ENCODE results near the gene MED23.

MED23 gene

DNA sequence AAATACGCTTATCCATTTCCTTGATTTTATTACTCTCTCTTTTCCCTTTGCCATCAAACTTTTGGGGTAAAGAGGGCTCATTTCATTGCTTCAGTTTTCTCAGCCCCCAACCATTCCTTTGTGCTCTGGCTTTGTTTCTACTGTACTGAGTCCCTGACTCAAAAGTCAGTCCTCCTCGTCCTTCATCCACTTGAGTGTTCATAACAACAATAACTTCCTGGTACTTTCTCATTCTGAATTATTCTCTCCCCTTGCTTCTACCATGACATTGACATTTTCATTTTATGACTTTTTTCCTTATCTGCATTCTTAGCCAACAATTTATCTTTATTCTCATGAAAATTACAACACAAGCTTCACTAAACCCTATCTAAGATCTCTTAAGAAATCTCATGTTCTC, 10.0 kb upstream of the MED23 start:
- DNase-seq: no peak

DNA sequence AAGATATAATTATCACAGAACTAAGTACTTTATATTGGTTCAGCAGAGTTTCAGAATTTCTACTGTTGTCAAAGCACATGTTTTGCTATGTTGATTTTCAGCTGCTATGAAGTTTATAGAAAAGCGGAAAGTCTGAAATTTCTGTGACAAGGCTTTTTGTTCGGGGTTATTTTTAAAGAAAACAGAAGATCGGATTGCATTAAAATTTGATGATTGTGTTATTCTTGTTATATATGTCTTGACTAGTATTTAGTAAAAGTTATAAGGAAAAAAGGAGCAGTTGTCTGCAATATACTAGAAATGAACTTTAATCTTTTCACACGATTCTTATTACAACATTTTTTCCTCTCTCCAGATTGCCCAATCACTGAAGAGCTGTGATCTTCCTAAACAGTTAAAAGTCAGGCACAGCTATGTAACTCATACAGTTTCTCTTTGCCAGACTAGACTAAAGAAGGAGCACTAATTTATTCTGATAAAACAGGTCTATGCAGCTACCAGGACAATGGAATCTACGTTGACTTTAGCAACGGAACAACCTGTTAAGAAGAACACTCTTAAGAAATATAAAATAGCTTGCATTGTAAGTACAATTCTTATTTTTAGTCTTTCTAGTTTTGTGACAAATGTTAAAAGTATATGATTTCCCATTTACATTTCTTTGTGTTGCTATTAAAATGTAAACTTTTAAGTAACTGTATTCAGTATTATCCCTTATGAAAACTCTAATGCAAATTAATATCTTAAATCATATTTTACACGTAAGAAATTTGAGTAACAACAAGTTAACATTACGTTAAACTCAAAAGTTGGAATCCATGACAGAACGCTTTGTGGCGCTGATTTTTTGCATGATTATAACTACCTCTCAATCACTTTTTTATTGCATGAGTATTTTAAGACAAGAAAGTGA, 9.1 kb upstream of the MED23 start, which contains the start of gene ENPP3:
ENPP3 (plus strand) TSS at position 423 of the 913 bp plus-strand sequence; CDS start at position 506, 83 bp downstream.
- no peak for DNase-seq

DNA sequence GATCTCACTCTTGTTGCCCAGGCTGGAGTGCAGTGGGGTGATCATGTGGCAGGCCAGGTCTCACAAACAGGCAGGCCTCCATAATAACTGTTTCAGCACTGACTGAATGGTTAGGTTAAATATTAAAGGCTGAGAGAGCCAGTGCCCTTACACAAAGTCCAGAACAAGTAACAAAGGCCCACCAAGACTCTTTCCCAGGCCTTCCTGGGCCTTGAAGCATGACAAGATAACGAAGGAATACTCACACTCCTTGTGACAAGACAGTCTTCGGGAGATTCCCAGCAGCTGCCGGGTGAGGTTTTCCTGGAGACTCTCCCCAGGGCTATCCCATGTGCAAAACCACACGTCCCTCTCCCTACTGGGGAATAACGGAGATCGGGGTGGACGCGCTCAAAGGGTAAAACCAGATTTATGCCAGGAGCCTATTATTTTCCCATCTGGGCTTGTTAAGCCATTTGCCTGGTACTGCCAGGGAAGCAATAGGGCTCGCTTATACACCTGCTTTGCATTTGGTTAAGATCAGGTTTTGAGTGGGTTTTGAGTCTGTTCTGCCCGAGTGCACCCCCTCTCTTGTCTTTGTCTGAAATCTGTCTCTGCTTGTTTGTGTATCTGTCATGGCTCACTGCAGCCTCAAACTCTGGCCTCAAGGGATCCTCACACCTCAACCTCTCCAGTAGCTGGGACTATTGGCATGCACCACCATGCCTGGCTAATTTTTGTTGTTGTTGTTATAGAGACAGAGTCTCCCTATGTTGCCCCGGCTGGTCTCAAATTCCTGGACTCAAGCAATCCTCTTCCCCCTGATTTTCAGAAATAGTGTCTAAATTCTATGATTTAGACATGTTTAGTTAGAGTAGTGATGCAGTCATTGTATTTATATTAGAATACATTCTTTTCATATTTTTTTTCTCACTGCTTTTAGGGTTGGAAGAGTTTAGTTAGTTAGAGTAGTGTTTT, 7.6 kb upstream of the MED23 start:
- DNase-seq: no peak

DNA sequence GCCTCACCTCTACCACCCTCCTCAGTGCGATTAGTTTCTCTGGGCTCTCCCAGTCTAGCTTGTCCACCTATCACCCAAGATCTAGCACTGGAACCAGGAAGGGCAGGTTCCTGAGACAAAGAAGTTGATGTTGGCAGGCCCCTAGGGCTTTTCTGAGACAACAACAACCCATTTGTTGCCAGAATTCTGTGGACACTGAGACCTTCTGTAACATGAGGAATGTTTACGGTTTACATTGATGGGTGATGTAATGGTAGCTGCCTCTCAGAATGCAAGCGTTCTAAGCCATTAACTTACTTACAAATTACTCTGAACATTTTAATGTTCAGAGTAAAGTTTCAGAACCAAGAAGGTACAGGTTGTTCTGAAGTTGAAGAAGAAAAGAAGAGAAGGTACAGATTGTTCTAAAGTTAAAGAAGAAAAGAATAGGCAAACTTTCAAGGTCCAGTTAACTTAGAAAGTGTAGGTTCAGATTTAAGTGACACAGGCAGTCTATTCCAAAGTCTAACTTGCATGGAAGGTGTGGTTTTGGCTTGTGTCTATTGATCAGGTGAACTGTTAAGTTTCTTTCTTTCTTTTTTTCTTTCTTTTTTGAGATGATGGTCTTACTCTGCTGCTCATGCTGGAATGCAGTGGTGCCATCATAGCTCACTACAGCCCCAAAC, 3.7 kb upstream of the MED23 start:
- no peak for DNase-seq

DNA sequence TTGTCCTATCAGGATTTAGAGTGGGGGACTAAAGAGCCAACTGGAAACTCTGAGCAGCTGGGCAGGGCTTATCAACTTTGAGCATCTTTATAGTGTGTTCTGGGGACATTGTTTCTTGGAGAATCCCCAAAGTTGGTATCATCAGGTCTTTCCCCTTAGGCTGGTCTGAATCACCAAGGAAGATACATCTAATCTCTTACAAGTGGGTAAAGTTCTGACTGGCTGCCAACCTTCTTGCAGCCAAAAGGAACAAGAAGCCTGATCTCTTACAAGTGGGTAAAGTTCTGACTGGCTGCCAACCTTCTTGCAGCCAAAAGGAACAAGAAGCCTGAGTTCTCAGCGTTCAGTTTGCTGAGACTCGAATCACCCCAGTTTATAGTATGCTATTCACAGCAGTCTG, 1.6 kb upstream of the MED23 start:
- no peak for DNase-seq

DNA sequence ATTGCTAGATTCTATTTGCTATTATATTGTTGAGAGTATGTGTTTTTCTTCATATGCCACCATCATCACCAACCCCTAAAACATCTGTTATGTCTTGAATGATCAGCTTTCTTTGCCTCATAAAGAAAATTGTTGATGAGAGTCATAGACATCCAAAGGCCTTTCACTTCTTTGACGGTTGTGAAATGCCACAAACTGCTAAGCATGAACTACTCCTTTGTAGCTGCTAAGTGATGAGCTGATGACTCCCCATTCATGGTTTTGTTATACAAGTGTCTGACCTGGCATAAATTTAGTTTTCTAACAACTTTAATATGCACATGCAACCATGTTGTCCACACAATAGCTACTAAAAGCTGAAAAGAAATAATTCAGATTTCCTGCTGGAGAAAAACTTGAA, 684 bp upstream of the MED23 start:
- DNase-seq: no peak

DNA sequence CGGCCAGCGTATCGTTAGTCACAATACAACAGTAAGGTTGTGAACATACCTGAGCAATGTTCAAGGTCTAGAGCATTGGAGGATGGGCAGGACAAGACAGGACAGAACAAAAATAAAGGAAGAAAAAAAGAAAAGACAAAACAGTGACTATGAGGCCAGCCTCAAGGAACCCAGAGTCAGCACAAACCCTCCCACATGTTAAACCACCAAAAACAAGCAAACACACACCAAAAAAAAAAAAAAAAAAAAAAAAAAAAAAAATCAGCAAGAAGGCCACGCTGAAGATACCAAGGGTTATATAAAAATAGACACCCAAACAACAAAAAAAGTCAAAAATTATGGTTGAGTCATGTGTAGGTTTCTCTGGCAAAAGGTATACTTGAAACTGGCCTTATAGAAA, 12.8 kb downstream of the MED23 start:
- DNase-seq: no peak

DNA sequence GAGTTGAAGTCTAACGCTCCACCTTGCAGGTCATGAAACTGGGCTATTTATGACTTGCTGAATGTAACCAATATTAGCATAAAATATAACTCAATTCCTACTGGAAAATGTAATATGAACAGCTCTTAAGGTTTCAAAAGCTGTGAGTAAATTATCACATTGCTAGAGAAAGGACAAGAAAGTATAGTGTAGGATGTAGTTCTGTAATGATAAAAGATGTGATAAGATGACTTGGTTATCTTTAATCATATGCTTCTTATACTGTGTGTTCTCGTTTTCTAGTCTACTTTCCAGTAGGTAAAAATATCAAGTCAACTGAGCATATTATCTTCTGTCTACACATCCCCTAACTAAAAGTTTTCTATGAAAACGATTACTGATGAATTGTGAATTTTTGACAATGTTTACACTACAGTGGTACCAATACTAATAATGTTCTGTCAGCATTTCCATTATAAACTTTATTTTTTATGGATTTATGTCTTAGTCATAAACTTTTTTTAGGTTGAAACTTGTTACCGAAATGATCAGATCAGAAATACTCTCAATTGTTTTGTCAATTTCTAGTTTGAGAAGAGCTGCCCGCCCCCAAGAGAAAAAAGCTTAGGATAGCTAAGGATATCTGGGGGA, 14.6 kb downstream of the MED23 start:
- DNase-seq: no peak

DNA sequence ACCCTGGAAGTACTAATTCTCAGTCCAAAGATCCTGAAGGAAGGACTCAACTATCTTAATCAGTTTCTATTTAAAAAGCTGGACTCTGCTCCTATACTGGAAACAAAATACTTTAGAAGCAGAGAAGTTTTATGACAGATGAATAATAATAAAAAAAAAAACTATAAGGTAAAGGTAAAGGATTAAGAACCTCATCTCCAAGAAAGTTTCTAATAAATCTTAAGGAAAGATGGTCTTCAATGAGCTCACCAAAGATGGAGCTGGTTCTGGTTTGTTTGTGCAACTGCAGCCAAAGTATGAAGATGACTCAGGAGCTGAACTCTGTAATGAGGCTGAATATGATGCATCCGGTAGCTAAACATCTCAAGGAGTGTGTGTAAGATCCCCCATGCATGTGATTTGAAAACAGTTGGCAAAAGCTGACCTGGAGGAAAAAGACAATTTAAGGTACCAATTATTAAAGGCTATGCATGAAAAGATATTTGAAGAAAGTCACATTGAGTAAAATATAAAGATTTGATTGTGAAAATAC, 25.2 kb downstream of the MED23 start:
- DNase-seq: no peak

DNA sequence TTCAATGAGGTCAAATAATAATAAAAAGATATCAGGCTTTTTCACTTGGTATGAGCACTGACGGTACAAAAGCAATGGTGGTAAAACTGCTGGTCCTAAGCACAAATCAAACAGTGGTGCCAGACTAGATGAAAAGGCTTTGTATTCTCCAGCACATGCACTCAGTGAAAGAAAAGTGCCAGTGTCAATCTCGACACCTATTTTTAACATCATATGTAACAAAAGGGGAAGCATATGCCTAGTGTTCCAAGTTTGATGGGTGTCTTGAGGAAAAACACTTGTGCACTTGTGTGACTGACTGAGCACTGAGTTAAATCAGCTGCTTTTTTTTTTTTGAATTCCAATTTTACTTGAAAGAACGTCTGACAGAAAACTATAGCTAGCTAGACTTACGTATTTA, 27.3 kb downstream of the MED23 start:
- DNase-seq: no peak

DNA sequence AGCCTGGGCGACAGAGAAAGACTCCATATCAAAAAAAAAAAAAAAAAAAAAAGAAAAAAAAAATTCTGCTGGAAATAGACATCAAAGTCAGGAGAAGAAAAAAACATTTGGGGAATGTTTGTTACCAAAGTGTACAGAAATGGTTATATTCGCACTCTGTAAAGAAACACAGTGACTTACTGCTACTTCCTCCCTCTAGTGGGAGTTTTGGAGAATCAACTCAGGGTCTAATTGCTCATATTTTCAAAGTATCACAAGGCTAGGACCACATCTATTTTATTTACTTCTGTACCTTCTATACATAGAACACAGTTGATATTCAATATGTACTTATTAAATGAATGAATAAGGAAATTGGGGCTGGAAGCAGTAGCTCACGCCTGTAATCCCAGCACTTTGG, 30.6 kb downstream of the MED23 start:
- DNase-seq: no peak

DNA sequence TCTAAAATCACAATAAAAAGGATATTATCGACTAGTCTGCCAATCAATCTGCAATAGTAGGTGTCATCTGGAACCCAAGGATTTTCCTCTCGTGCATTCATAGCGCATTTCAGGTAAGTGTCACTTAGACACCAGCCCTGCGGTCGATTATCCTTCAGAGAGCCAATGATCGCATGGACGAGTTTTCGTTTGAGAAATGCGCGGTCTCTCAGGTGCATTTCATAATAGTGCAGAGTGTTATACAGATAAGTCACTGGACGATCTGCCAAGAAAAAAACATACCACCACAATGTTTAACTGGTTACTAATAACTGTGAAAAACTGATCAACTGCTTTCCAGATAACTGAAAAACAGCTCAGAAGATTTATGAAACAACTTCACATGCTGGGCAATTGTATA, 34.0 kb downstream of the MED23 start:
- DNase-seq: no peak

DNA sequence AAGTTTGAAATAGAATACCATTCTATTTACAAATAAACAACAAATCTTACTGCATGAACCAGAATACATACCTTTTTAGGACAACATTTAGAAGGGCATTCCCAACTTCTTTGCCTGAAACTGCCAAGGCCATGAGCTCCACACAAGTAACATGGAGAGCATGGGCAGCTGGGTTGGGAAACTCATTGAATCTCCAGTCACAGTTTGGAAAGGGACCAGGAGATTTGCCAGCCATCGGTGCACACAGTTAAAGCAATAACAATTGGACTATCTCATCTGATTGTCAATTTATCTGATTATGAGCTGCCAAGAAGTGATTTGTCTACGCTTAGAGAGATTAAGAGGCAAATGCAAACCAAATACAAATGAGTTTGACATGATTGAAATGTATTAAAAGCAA, 35.1 kb downstream of the MED23 start:
- no peak for DNase-seq

DNA sequence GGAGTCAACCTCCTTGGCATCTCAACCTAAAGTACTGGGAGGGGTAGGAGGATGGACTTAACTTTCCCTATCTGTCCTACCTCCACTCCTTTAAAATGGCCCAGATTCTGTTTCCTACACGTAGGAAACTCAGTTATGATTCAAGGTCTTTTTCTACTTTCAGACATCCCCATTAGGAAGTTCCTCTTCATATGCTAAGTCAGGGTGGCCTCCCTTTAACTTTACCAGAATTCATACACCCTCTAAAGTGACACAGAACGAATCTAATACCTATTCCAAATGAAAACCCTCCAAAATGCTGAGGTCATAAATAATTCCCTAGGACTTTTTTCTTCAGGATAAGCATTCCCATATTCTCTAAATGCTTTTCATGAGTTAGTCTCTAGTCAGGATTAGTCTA, 39.4 kb downstream of the MED23 start:
- no peak for DNase-seq

DNA sequence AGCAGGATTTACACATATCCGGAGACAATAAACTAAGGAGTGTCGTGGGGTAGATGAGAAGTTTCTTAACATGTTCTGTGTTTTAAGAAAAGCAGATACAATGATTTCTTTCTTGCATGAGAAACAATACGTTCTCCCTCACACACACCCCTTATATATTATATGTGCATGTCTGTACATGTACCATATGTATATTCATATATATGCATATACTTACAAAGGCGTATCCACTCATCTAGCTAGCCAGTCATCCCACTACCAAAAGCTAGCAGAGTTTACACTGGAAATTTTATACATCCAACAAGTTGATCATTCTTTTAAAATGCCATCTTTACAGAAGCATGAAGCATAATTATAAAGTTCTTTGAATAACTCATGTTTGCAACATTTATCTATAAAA, 40.1 kb downstream of the MED23 start:
- no peak for DNase-seq

DNA sequence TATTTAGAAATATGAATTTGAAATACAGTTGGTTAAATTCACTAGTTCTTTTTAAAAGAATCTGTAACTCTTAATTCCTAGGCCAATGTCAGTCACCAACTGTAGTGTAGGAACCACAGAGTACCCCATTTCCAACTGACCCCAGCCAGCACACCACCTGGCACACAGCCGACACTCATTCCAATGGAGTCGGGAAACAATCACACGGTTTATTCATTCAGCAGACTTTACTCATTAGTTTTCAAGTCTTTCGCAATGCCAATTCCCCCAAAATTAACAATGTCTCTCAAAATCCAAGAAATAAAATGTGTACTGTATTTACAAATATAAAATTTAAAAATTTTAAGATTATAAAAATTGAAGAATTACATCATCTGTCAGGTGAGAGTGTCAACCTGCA, 41.5 kb downstream of the MED23 start:
- DNase-seq: no peak

DNA sequence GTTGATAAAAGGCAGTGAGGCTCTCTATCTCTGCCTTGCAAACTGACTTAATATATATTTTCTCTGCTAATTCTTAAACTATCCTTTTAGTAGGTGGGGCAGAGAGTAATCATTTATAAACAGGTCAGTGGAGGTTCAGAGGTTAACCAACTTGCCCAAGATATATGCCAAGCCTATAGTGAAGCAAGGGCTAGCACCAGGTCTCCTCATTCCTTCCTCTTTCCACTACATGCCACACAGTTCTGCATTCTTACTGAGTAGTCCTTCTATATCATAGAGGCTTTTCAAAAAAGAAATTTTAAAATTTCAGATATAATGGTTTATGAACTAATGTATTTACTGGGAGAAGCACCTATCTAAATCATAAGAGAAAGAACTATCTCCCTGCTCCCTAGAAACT, 46.5 kb downstream of the MED23 start:
- DNase-seq: no peak

DNA sequence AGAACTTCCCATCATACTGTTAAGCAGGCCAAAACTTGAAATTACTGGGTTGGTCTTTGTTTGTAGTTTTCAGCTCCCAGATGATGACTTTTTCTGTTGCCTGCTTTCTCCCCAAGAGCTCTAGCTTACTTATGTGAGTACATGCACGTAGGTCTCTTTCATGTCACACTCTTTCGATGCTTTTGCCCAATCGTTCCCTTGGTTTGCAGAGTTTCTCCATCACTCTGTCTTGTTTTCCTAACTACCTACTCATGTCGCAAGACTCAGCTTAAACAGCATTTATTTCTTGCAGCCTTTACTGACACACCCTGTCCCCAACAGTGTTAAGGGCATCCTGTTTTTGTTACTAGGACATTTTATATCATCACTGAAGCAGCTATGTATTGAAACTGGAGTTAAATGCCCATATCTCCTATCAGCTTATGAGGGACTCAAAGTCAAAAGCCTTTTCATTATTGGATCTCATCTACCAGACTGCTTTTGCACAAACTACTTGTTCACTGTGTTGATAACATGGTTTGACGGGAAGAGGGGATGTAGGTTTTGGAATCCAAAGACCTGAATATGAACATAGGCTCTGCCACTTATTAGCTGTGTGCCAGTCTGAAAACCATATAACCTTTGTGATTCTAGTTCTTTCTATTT, 52.1 kb downstream of the MED23 start:
- no peak for DNase-seq

DNA sequence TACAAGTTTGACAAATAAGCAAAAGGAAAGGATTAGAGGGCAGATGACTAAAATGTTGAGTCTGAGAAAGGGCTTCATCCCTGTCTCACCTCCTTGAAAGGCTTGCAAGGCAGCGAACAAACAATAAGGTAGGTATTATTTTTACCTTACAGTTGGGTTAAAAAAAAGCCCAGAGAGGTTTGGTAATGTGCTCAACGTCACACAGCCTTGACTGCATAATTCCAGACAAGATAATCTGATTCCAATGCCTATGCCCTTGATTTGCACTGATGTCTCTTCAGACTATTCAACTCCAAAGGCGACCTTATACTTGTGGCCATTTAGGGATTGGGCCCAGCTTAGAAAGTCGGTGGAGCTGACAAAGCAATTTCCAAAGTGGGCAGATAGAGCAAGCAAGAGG, 53.4 kb downstream of the MED23 start:
- DNase-seq: no peak

DNA sequence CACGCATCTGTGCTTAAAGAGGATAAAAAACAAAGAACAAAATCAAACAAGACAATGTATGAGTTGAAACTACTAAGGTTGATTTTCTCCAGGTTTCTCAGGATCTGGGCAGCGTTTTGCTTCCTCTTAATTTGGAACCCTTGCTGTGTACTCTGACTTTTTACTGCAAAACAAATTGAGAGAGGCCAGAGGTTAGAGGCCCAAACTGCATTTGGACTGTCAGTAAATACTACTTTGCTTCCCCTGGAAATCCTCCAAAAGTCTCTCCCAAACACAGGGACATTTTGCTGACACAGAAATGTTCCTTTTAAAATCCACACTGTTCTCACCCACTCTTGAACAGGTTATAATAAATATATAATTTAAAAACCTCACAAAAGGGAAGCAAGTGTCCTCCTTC, 53.9 kb downstream of the MED23 start:
- DNase-seq: no peak

DNA sequence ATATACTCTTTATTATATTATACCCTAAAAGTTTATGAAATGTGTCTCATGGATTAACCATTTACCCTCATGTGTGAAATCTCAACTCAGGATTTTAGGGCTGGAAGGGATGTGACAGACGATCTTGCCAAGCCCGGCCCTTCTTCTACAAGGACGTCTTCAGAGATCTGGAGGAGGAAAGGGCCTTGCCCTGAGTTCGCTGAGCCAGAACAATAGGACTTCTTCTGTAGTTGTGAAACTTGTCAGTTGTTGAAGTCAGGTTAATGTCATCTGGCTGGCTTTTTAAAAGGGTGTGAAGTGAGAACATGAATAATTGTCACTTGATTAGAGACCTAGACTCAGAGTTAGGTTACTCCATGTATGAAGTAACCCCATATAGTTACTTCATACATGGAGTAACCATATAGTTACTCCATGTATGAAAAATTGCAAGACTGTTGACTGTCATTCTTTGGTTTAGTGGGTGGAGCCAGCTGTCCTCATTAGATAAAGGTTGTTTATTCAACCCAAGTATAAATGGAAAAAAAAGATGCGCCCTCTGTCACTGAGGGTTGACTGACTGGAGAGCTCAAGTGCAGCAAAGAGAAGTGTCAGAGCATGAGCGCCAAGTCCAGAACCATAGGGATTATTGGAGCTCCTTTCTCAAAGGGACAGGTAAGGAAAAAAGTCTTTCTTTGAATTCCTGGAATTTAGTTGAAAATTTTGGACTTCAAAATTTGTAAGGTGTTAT, 55.2 kb downstream of the MED23 start, which contains the start of gene ARG1:
ARG1 (plus strand) TSS at position 541 of the 730 bp plus-strand sequence; CDS start at position 598, 57 bp downstream.
- no peak for DNase-seq
